Skeletal muscle satellite cell (primary cell): ENCODE measurements around the gene ESYT1.

ENCODE experiments used
- H3K27me3 ChIP-seq: 2 replicates; pipeline ENCODE4 v1.7.0; 2013; ENCODE audit warnings: low read length; ENCODE audit not compliant: control insufficient read depth, insufficient read depth
- H3K36me3 ChIP-seq: 2 replicates; pipeline ENCODE4 v1.7.0; 2013; ENCODE audit warnings: mild to moderate bottlenecking, control low read depth, low read length; ENCODE audit not compliant: insufficient read depth
- H3K4me1 ChIP-seq: 2 replicates; pipeline ENCODE4 v1.7.0; 2013; ENCODE audit warnings: low read length; ENCODE audit not compliant: control insufficient read depth, insufficient read depth
- H3K4me2 ChIP-seq: 2 replicates; pipeline ENCODE4 v1.7.0; 2013; ENCODE audit warnings: mild to moderate bottlenecking, low read length
- H3K4me3 ChIP-seq: 2 replicates; pipeline ENCODE4 v1.7.0; 2013; ENCODE audit warnings: low read length
- H3K9ac ChIP-seq: 2 replicates; pipeline ENCODE4 v1.7.0; 2013; ENCODE audit warnings: mild to moderate bottlenecking, low read depth, low read length, moderate library complexity
- H3K9me3 ChIP-seq: replicated peaks from 2 replicates; pipeline ENCODE4 v1.7.0; 2013; ENCODE audit warnings: mild to moderate bottlenecking, control low read depth, low read length

The ESYT1 gene

GRCh38 chr12:56188131-56188777, 60.2 kb downstream of the ESYT1 start:
- H3K9me3 ChIP-seq, result no peaks in the 10 kb centered on the region
- no peaks in the 10 kb centered on the region for H3K27me3 ChIP-seq
- H3K4me2 ChIP-seq, result peak overlapping the region; percentile 94
- H3K4me1 ChIP-seq, result peaks cover 16% of the 10 kb centered on the region
- peaks cover 31% of the 10 kb centered on the region for H3K36me3 ChIP-seq
- H3K4me3 ChIP-seq, result peak overlapping the region; percentile 90
- peak overlapping the region; percentile 89 for H3K9ac ChIP-seq

- Histone ChIP-seq H3K4me1 (peaks cover 16% of the 10 kb centered on the region), H3K4me3 (peak overlapping the region; percentile 90), H3K27me3 (no peaks in the 10 kb centered on the region), H3K9ac (peak overlapping the region; percentile 89), H3K9me3 (no peaks in the 10 kb centered on the region), H3K36me3 (peaks cover 26% of the 10 kb centered on the region), H3K4me2 (peak overlapping the region; percentile 94)
Observed at GRCh38 chr12:56188778-56189098, 60.7 kb downstream of the ESYT1 start.

GRCh38 chr12:56189099-56189917, 61.2 kb downstream of the ESYT1 start, which contains the start of gene SMARCC2:
TSS of gene SMARCC2 (minus strand) at chr12:56189483. CDS start at chr12:56189461, 22 bp downstream.
- H3K9me3 ChIP-seq, result no peaks in the 10 kb centered on the region
- no peaks in the 10 kb centered on the region for H3K27me3 ChIP-seq
- H3K4me3 ChIP-seq, result peak within 1 kb of the TSS; percentile 90
- peak within 1 kb of the TSS; percentile 89 for H3K9ac ChIP-seq
- H3K36me3 ChIP-seq, result peaks cover 20% of the 10 kb centered on the region
- H3K4me1 ChIP-seq, result peaks cover 16% of the 10 kb centered on the region
- H3K4me2 ChIP-seq, result peak within 1 kb of the TSS; percentile 94

- Histone ChIP-seq H3K9me3 (no peaks in the 10 kb centered on the region), H3K4me2 (peak overlapping the region; percentile 91), H3K4me1 (peaks cover 16% of the 10 kb centered on the region), H3K9ac (peak overlapping the region; percentile 80), H3K36me3 (peaks cover 13% of the 10 kb centered on the region), H3K27me3 (no peaks in the 10 kb centered on the region), H3K4me3 (peak overlapping the region; percentile 80)
Observed at GRCh38 chr12:56189918-56190694, 62.0 kb downstream of the ESYT1 start.

- H3K27me3 ChIP-seq, result no peaks in the 10 kb centered on the region
- peaks cover 10% of the 10 kb centered on the region for H3K36me3 ChIP-seq
- H3K4me1 ChIP-seq, result peaks cover 16% of the 10 kb centered on the region
- no peak overlapping the region for H3K9ac ChIP-seq
- peak overlapping the region; percentile 91 for H3K4me2 ChIP-seq
- H3K4me3 ChIP-seq, result peak overlapping the region; percentile 21
- H3K9me3 ChIP-seq, result no peaks in the 10 kb centered on the region
Observed at GRCh38 chr12:56190695-56191155, 62.7 kb downstream of the ESYT1 start.

GRCh38 chr12:56192582-56192981, 64.5 kb downstream of the ESYT1 start:
- Histone ChIP-seq H3K9me3 (no peaks in the 10 kb centered on the region), H3K36me3 (no peaks in the 10 kb centered on the region), H3K27me3 (no peaks in the 10 kb centered on the region), H3K4me1 (peaks cover 14% of the 10 kb centered on the region), H3K9ac (no peak overlapping the region), H3K4me3 (no peak overlapping the region), H3K4me2 (no peak overlapping the region)

GRCh38 chr12:56193025-56193578, 65.0 kb downstream of the ESYT1 start:
- Histone ChIP-seq H3K9ac (peak overlapping the region; percentile 9), H3K4me1 (peaks cover 9% of the 10 kb centered on the region), H3K36me3 (no peaks in the 10 kb centered on the region), H3K9me3 (no peaks in the 10 kb centered on the region), H3K4me3 (no peak overlapping the region), H3K4me2 (no peak overlapping the region), H3K27me3 (no peaks in the 10 kb centered on the region)
